Left ventricle myocardium superior (tissue), 1 donor: ENCODE results near the gene FOXK1. TPM values are rescaled to one million over a fixed set of nuclear protein-coding genes. Genes with fewer than 3 reads are reported as not detected.
"Not testable (repeated sequence)": the region's sequence is repeated elsewhere in the genome, so short reads cannot be mapped to it uniquely, and the experiment has no call there.

Experiments used
- ATAC-seq: fragments of 200-7000 bp; cut with Tn5 transposase; one replicate; pipeline ENCODE4 v1.9.1; 2020; ENCODE audit warnings: mild to moderate bottlenecking, moderate library complexity
- DNase-seq: peaks from one replicate; pipeline ENCODE4 v3.0.0-alpha.2; 2020
- intact Hi-C: fragments of 100-400 bp; cut with micrococcal nuclease; formaldehyde crosslinking; loops from one replicate; pipeline ENCODE4 v1.11.0; 2022
- long read RNA-seq: library from polyadenylated mRNA; unstranded; transcript quantifications from one replicate; pipeline ENCODE4 v2.0.0, GENCODE V29; 2021
- total RNA-seq: library from RNA; stranded (reverse); fragmentation: NEBNext Ultra II Directional; extraction: Animal tissue kit (Norgen Biotek cat#: 25700); gene quantifications from one replicate; pipeline ENCODE4 v1.2.1, GENCODE V29; 2021
- donor health status: DM: no; HTN: yes; CAD: no; lungs with severe emphysema.

Gene FOXK1
- 17.7 TPM for total RNA-seq
- long read RNA-seq, partial matches to known transcripts = 2 of 13 reads
- long read RNA-seq, other reads (novel, unspliced or antisense) = 11 of 13 reads

DNA sequence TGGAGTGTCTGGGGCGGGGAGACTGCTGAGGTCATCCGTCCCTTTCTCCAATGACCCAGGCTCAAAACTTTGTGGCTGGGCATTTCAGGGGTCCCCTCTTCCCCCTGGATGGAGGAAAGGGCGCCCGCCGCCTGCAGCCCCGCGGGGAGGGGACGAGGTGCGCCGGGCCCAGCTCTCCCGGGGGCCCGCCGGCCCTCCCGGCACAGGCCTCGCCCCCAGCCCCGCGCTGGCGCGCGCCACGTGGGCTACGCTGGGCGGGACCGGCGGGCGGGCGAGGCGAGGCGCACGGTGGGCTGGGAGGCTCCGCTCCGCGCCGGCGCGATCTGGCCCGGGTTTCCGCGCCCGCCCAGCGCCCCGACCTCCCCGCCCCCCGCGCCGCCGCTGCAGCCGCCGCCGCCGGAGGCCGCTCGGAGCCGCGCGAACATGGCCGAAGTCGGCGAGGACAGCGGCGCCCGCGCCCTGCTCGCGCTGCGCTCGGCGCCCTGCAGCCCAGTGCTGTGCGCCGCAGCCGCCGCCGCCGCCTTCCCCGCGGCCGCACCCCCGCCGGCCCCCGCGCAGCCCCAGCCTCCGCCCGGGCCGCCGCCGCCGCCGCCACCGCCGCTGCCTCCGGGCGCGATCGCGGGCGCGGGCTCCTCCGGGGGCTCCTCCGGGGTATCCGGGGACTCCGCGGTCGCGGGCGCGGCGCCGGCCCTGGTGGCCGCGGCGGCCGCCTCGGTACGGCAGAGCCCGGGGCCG, at the start of gene FOXK1:
TSS of gene FOXK1 (plus strand) at position 410 of the 735 bp plus-strand sequence. CDS start at position 424, 14 bp downstream.
- DNase-seq = peak; percentile 91
- peak; percentile 80 for ATAC-seq
- intact Hi-C loops = loop anchor here (5.0 kb wide), 2 partner anchors 40 to 70 kb away; no protein-coding TSS in a partner anchor

DNA sequence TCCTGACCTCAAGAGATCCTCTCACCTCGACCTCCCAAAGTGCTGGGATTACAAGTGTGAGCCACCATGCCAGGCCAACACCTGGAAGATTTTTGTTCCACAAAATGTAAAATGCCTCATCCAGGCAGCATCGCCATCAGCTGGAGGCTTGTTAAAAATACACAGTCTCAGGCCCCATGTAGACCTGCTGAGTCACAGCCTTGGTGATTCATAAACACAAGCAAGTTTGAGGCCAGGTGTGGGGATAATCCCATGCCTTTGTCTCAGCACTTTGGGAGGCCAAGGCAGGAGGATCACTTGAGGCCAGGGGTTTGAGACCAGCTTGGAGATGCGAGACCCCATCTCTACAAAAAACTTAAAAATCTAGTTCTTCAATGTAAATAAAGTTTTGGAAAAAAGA, 49.1 kb upstream of the FOXK1 start:
- intact Hi-C loops = no loop called here
- ATAC-seq = no peak
- no peak for DNase-seq

DNA sequence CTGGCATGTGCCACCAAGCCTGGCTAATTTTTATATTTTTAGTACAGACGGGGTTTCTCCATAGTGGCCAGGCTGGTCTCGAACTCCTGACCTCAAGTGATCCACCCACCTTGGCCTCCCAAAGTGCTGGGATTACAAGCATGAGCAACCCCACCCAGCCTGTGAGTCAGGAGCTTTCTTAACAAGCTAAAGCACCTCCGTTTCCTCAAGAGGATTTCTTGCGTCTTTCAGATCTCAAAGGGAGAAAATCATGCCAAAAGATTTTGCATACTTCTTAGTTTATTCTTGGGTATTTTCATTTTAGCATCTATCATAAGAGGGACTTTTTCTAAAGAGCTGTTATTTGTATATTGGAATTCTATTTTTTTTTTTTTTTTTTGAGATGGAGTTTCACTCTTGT, 47.9 kb upstream of the FOXK1 start:
- intact Hi-C loops = no loop called here
- DNase-seq (no peak), ATAC-seq (no peak)

DNA sequence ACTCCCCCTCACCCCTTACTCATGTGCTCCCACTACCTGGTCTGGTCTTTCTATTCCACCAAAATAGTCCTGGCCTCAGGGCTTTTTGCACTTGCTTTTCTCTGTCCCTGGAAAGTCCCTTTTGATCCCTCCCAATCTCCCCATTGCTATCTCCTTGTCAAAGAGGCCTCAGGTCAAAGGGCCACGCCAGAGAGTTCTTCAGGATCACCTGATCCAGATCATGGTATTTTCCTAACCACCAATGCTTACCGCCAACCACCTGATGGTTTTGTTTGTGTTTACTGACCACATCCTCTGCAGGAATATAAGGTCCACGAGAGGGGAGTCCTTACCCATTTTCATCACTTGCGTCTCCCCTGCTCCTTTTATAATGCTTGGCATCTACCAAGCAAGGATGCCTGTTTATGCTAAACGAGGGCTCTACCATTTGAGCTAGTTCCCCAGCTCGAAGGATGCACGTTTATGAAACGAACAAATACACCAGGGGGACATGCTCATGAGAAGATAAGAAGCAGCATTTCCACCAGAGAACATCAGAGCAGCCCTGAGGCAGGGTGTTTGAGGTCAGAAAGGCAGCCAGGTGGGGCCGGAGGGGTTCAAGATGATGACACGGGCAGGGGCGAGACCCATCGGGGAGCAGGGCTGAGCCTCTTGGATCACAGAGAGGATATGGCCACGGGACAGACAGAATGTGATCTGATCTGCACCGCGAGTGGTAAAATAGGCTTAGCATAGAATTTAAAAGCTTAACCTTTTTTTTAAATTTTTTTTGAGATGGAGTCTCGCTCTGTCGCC, 43.1 kb upstream of the FOXK1 start:
- DNase-seq = no peak
- intact Hi-C loops = no loop called here
- ATAC-seq = no peak

- intact Hi-C loops = loop anchor here (5.0 kb wide), 1 partner anchor 41 kb away; the partner anchor contains the start of gene FOXK1
- ATAC-seq (peak; percentile 1), DNase-seq (no peak)
Measured at GRCh38 chr7:4641091-4641666, 40.9 kb upstream of the FOXK1 start.

- DNase-seq (peak; percentile 98), ATAC-seq (peak; percentile 98)
- intact Hi-C loops = loop anchor here (5.0 kb wide), 1 partner anchor 40 kb away; the partner anchor contains the start of gene FOXK1
Measured at GRCh38 chr7:4641667-4642467, 40.2 kb upstream of the FOXK1 start.

DNA sequence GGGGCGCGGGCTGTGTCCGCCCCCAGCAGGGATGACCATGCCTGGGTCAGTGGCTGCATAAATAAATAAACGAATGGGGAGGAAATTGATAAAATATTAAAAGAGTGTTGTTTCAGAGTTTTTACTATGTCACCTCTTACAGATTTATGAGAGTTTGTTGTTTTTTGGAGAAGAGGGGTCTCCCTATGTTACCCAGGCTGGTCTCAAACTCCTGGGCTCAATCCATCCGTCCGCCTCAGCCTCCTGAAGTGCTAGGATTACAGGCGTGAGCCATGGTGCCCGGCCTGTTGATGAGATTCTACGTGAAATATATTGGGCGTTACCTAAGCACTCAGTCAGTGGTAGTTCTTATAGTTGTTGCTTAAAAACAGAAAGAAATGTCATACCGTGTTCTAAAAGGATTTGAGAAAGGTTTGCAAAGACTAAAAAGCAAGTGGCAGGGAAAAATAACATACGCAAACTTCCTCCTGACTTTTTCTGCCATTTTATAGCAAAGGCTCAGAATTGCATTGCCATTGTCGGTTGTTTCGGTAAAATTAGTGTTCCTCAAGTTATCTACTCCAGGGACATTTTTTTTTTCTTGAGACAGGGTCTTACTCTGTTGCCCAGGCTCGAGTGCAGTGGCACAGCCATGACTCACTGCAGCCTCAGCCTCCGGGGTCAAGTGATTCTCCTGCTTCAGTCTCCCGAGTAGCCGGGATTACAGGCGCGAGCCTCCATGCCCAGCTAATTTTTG, 39.5 kb upstream of the FOXK1 start:
- intact Hi-C loops = loop anchor here (5.0 kb wide), 1 partner anchor 40 kb away; the partner anchor contains the start of gene FOXK1
- ATAC-seq (no peak), DNase-seq (no peak)

GRCh38 chr7:4643204-4643471, 39.0 kb upstream of the FOXK1 start:
- not testable (repeated sequence) for ATAC-seq, DNase-seq
- intact Hi-C loops = loop anchor here (5.0 kb wide), 1 partner anchor 39 kb away; the partner anchor contains the start of gene FOXK1

- no peak for ATAC-seq
Measured at GRCh38 chr7:4645246-4645645, 36.8 kb upstream of the FOXK1 start.

DNA sequence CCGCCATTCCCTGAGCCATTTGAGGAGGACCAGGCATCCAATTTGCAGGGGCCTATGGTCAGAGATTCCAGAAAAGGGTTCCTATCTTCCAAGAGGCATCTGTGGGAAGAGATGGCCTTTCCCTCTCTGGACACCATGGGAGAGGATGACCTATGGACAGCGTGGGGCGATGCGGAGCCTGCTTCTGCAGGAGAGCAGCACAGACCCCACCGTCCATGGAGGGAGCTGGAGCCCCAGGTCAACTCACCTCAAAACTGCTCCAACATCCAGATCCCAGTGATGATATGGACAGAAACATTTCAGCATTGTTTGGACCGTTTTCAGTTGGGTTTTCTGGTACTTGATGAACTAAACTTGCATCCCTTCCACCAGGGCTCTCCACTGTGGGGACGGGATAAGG, 34.0 kb upstream of the FOXK1 start:
- no peak for DNase-seq
- intact Hi-C loops = no loop called here
- ATAC-seq = no peak

More at GRCh38 chr7:4645246-4645645, 36.8 kb upstream of the FOXK1 start:
- intact Hi-C loops = no loop called here
- no peak for DNase-seq

- DNase-seq (peak; percentile 65), ATAC-seq (peak; percentile 80)
- intact Hi-C loops = no loop called here
Measured at GRCh38 chr7:4650433-4651047, 31.6 kb upstream of the FOXK1 start.

- intact Hi-C loops = no loop called here
- DNase-seq = no peak
- no peak for ATAC-seq
Measured at GRCh38 chr7:4653771-4654170, 28.3 kb upstream of the FOXK1 start.

DNA sequence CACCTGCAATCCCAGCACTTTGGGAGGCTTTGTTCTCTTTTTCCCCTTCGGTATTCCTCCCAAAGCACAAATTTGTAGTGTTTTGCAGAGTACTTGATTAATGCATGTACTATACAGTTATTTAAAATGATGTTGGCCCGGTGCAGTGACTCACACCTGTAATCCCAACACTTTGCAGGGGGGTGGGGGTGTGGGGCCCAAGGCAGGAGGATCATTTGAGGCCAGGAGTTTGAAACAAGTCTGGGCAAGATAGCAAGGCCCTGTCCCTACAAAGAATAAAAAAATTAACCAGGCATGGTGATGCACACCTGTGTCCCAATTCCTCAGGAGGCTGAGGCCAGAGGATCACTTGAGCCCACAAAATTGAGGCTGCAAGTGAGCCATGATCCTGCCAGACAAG, 26.8 kb upstream of the FOXK1 start:
- ATAC-seq (no peak), DNase-seq (no peak)
- intact Hi-C loops = no loop called here

GRCh38 chr7:4655896-4656295, 26.2 kb upstream of the FOXK1 start:
- intact Hi-C loops = no loop called here
- no peak for ATAC-seq

GRCh38 chr7:4657640-4658417, 24.3 kb upstream of the FOXK1 start:
- ATAC-seq = no peak
- DNase-seq = no peak
- intact Hi-C loops = no loop called here

More at GRCh38 chr7:4655896-4656295, 26.2 kb upstream of the FOXK1 start:
- no peak for DNase-seq

DNA sequence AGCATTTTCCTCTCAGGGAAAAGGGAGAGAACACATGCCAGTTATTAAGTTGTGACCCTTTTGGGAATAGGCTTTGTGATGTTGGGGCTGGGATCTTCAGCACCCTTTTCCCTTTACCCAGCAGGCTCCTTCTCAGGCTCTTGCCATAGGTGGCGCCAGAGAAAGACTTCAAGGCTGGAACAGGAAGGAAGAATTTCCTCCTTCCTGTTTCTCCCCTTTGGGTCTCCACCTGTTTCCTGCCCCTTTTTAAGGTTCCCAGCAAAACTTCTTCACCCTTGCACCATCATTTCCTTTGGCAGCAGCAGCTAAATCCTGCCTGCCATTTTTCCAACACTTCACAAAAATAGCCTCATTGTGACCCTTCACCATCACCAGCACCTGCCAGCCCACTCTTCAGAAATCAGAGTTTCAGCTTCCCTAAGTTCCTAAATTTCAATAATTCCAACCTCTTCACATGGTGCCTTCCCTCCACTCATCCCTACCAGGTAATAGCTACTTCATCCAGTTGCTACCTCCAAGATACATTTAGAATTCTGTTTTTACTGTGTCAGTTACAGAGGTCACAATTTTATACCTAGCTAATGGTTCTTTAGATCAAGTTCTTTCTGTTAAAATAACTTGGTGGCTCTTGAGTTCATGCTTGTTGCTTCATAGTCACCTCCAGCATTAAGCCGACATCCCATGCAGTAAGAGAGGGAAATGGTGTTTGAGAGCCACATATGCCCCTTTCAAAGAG, 22.4 kb upstream of the FOXK1 start:
- ATAC-seq (no peak), DNase-seq (no peak)
- intact Hi-C loops = no loop called here

DNA sequence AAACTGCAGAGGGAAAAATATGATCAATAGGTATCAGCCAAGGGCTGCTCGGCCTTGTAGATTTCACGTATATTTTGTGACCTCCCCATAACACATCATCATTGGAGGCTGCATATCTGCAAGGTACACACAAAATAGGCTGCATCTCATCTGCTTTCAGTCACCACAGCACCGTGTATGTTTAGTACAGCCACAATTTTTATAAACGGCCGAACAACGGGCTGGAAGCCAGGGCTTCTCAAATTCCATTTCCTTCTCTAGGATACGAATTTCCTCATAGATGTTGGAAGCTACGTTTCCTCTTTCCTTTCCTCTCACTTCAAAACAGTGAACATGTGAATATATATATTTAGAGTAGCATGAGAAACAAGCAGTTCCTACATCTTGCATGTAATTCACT, 20.2 kb upstream of the FOXK1 start:
- ATAC-seq = no peak
- no peak for DNase-seq
- intact Hi-C loops = no loop called here
